Stimulated activated naive CD8-positive, alpha-beta T cell treated with anti-CD3 and anti-CD28 coated beads, Interleukin-15, Interleukin-2, amounts not matched to agents 100 U/mL and 50 U/mL, for 24 hours (primary cell): Measurements from ENCODE around the gene PLPP7.
"Not testable (repeated sequence)": the region's sequence is repeated elsewhere in the genome, so short reads cannot be mapped to it uniquely, and the experiment has no call there.

Source experiments
- ATAC-seq: fragments of 150-1000 bp; cut with Tn5 transposase; one replicate; pipeline ENCODE4 v1.10.0; 2021
- DNase-seq: peaks from one replicate; pipeline ENCODE4 v3.0.0; 2021

PLPP7 gene

GRCh38 chr9:131266266-131267229 is 23.0 kb upstream of the PLPP7 start:
- ATAC-seq = peak; percentile 53
- DNase-seq = peak; percentile 69

GRCh38 chr9:131270171-131271015 is 19.1 kb upstream of the PLPP7 start:
- DNase-seq (peak; percentile 71), ATAC-seq (peak; percentile 20)

- not testable (repeated sequence) for ATAC-seq, DNase-seq
Measured at GRCh38 chr9:131271016-131271273, 18.6 kb upstream of the PLPP7 start.

DNA sequence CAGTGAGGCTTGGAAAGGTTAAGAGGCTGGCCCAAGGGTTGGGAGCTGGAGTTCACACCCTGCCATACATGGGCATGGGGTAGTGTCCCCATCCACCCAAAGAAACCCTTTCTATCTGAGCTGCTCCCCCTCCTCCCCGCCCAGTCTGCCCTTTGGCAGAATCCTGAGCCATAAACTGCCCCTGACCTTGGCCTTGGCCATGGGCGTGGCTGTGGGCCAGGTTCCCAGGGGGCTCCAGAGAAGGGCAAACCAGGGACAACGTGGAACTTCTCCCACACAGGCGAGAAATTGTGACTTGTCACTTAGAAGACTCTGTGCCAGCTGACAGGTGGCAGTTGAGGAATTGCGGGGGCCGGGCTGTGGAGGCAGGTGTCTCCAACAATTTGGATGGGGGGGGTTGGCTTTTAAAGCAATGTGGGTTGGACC is 18.0 kb upstream of the PLPP7 start:
- ATAC-seq (no peak), DNase-seq (no peak)

GRCh38 chr9:131272212-131272611 is 17.3 kb upstream of the PLPP7 start:
- no peak for DNase-seq
- ATAC-seq = no peak

DNA sequence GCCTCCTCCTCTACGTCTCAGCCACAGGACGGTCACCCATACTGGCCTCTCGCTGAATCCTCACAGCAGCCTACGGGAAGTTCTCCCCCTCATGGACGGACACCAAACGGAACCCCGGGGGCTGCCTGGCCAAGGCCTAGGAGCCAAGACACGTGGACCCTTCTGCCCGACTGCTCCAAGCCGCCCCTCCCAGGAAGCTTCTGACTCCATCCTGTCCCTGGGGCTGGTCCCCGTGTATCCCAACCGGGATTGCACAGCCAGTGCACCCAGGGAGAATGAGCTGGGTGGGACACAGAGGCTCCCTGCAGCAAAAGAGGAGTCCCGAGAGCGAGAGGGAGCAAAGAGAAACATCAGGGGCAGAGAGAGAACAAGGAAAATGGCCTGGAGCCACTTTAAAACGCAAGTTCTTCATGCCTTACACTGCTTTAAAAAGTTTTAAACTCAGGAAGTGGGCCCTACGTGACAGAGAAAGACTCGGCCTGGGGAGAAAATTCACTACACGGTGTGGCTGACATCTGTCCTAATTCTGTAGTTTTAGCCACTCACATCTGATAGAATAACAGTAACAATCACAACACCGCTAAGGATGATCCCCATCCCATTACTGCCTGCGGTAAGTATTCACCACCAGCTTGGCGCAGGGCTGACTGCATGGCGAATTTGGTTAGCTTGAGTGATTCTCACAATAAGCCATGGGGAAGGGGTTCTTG is 16.2 kb upstream of the PLPP7 start:
- peak; percentile 61 for DNase-seq
- ATAC-seq = no peak

- ATAC-seq (no peak), DNase-seq (no peak)
Measured at GRCh38 chr9:131273856-131274673, 15.5 kb upstream of the PLPP7 start.

DNA sequence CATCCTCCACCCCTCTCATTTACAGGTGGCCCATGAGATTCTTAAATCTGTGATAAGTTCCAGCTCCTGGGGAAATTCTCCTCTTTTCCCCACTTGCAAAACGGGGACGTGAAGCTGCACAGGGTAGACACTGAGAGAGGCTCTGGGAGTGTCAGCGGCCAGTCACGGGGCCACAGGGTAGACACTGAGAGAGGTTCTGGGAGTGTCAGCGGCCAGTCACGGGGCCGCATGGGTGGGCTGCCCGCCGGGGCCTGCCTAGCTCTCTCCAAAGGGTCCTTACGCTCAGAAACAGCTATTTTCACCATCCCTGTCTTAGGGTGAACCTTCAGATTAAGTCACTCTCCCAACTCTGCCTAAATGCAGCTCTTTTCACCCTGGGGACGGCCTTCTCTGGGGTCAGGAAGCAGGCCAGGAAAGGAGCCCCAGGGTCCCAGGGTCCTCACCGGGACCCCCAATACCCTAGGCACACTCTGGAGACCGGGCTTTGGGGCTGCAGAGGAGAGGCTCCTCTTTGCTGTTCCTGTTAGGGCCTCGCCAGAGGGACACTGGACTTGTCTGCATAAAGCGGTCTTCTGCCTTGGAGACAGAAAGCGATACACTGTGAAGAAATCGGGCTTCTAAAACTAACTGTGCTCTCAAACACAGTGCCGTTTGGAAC is 14.7 kb upstream of the PLPP7 start:
- no peak for DNase-seq
- ATAC-seq = peak; percentile 0

- ATAC-seq (peak; percentile 25), DNase-seq (peak; percentile 56)
Measured at GRCh38 chr9:131275332-131276093, 14.0 kb upstream of the PLPP7 start.

DNA sequence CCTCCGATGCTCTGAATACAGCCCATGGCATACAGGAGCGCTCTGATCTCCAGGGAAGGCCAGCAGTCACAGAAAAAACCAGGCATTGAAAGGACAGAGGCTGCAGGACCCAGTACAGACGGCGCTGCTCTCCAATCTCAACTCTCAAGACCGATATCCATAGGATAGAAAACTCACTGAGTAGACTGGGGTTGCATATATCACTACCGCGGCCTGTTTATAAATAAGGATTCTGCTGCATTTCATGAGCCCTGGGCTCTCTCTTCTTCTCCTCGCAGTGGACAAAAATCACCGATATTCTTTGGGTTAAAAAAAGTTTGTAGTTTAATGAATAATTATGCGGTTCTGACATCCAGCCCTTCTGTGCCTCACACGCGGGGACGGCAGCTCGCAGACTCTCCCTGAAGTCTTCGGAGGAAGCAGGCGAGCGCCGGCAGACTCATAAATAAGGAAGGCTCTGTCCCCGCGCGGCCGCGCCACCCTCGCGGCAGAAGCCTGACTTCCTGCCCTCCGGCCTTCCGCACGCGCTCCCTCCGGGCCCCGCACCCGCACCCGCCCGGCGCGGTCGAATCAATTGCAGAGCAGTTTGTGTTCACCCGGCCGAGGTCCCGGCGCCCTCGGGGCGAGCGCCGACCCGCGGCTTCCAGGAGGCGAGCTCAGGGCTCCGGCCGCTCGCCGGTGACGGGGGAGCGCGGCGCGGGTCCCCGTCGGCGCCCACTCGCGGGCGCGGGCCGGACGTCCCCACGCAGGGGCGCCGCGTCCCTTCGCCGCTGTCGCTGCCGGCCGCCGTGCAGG is 13.2 kb upstream of the PLPP7 start, which contains the start of gene FAM78A:
TSS of gene FAM78A (minus strand) at position 417 of the 795 bp plus-strand sequence. CDS start at position 86, 331 bp downstream.
- DNase-seq = peak; percentile 63
- no peak for ATAC-seq

- DNase-seq (peak; percentile 56), ATAC-seq (peak; percentile 6)
Measured at GRCh38 chr9:131276891-131277286, 12.6 kb upstream of the PLPP7 start.

GRCh38 chr9:131277287-131277909 is 12.1 kb upstream of the PLPP7 start:
- ATAC-seq (peak; percentile 2), DNase-seq (no peak)

- DNase-seq = peak; percentile 77
- peak; percentile 60 for ATAC-seq
Measured at GRCh38 chr9:131277910-131278701, 11.4 kb upstream of the PLPP7 start.

DNA sequence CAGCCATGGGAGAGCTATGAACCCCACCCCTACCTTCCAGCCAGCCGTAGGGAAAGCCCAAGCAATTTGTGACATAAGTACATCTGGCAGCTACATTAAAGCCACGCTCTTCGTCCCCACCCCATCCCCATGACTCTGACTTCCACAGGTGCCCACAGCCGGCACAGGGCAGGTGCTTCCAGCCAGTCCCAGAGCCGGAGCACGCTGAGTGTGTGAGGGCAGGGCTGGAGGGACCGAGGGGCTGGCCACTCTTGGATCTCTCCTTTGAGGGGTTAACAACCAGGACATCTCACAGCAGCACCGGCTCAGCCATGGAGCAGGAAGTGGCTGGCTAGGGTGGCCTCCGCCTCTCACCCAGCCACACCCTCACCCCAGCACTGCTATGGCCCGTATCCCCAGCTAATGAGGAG is 10.8 kb upstream of the PLPP7 start:
- DNase-seq = no peak
- no peak for ATAC-seq

GRCh38 chr9:131279196-131279862 is 10.2 kb upstream of the PLPP7 start:
- no peak for DNase-seq
- ATAC-seq = no peak

GRCh38 chr9:131279863-131280570 is 9.5 kb upstream of the PLPP7 start:
- no peak for ATAC-seq
- no peak for DNase-seq

GRCh38 chr9:131280660-131281059 is 8.9 kb upstream of the PLPP7 start:
- no peak for ATAC-seq

More at GRCh38 chr9:131280660-131281059, 8.9 kb upstream of the PLPP7 start:
- DNase-seq = no peak
